HepG2 (cell line): ENCODE data around the gene DCAKD. TPM values are rescaled to one million over a fixed set of nuclear protein-coding genes. Genes with fewer than 3 reads are reported as not detected.

Experiments
- AGO1 ChIP-seq: fragments of 200-400 bp; formaldehyde crosslinking; IDR thresholded peaks from 2 replicates; pipeline ENCODE4 v1.6.1; 2017; ENCODE audit warnings: mild to moderate bottlenecking, low read depth, low read length, moderate library complexity; ENCODE audit not compliant: poor library complexity, severe bottlenecking
- ATM ChIP-seq: fragments of 450-650 bp; IDR thresholded peaks from 2 replicates; pipeline ENCODE4 v1.7.1; 2017; ENCODE audit warnings: mild to moderate bottlenecking, borderline replicate concordance
- ELF4 ChIP-seq: sonication (generic); formaldehyde crosslinking; IDR thresholded peaks from 2 replicates; pipeline ENCODE4 v1.5.0; 2020; ENCODE audit warnings: missing genetic modification reagents, mild to moderate bottlenecking, moderate library complexity, borderline replicate concordance
- ETV5 ChIP-seq: IDR thresholded peaks from 2 replicates; pipeline ENCODE4 v1.6.1; 2018; ENCODE audit warnings: missing biosample characterization, missing genetic modification reagents, inconsistent platforms, borderline replicate concordance
- GABPB1 ChIP-seq: IDR thresholded peaks from 2 replicates; pipeline ENCODE4 v1.6.1; 2016; ENCODE audit warnings: mild to moderate bottlenecking, missing genetic modification reagents, moderate library complexity, missing compliant biosample characterization
- IKZF4 ChIP-seq: sonication (generic); formaldehyde crosslinking; IDR thresholded peaks from 2 replicates; pipeline ENCODE4 v1.5.1; 2020; ENCODE audit warnings: borderline replicate concordance, mild to moderate bottlenecking, low read depth, missing genetic modification reagents; ENCODE audit errors: not compliant biosample characterization
- ONECUT2 ChIP-seq: sonication (generic); formaldehyde crosslinking; IDR thresholded peaks from 2 replicates; pipeline ENCODE4 v1.4.0; 2020; ENCODE audit warnings: missing genetic modification reagents
- POLR2AphosphoS5 ChIP-seq: IDR thresholded peaks from 2 replicates; pipeline ENCODE4 v1.6.1; 2012; ENCODE audit warnings: low read depth, low read length
- ZFP36L2 ChIP-seq: sonication (generic); formaldehyde crosslinking; IDR thresholded peaks from 2 replicates; pipeline ENCODE4 v1.4.0; 2020; ENCODE audit warnings: missing genetic modification reagents
- ZNF101 ChIP-seq: sonication (generic); formaldehyde crosslinking; IDR thresholded peaks from 2 replicates; pipeline ENCODE4 v1.4.0; 2020; ENCODE audit warnings: mild to moderate bottlenecking, low read depth, missing genetic modification reagents, borderline replicate concordance
- ZNF552 ChIP-seq: sonication (generic); formaldehyde crosslinking; IDR thresholded peaks from 2 replicates; pipeline ENCODE4 v1.9.0; 2022; ENCODE audit warnings: missing genetic modification reagents, mild to moderate bottlenecking, borderline replicate concordance
- ZNF678 ChIP-seq: sonication (generic); formaldehyde crosslinking; IDR thresholded peaks from 2 replicates; pipeline ENCODE4 v1.4.0; 2020; ENCODE audit warnings: mild to moderate bottlenecking, missing genetic modification reagents
- ZNF703 ChIP-seq: sonication (generic); formaldehyde crosslinking; IDR thresholded peaks from 2 replicates; pipeline ENCODE4 v1.5.1; 2020; ENCODE audit warnings: missing genetic modification reagents, mild to moderate bottlenecking, moderate library complexity, borderline replicate concordance
- ZNF75D ChIP-seq: sonication (generic); formaldehyde crosslinking; IDR thresholded peaks from 2 replicates; pipeline ENCODE4 v1.8.1; 2023; ENCODE audit warnings: missing genetic modification reagents, mild to moderate bottlenecking, borderline replicate concordance
- ZSCAN12 ChIP-seq: sonication (generic); formaldehyde crosslinking; IDR thresholded peaks from 2 replicates; pipeline ENCODE4 v1.9.0; 2021; ENCODE audit warnings: mild to moderate bottlenecking, missing genetic modification reagents
- polyA plus RNA-seq, 8 experiments: library from polyadenylated mRNA; depleted of rRNA in 3 of 8; stranded (reverse) in 7 of 8; unstranded in 1 of 8; fragments of >200 nt; fragmentation: Illumina TruSeq in 4 of 8; extraction: Trizol in 4 of 8; gene quantifications; 2 replicates each; pipeline versions ENCODE4 v1.2.1 to v1.2.3, GENCODE V29; 2011 to 2016; ENCODE audit warnings: low read depth in 4 of 8, missing spikeins in 1 of 8, mixed read lengths in 1 of 8; ENCODE audit not compliant: insufficient read depth in 1 of 8
- total RNA-seq, 5 experiments: library from RNA; depleted of rRNA; stranded (reverse); fragments of >200 nt; fragmentation: Illumina TruSeq; extraction: Trizol; gene quantifications; 2 replicates each; pipeline ENCODE4 v1.2.3, GENCODE V29; 2016; ENCODE audit warnings: low read depth in 1 of 5
- TF ChIP-seq, protein P1 (sequence below): sonication (generic); formaldehyde crosslinking; IDR thresholded peaks from 2 replicates; pipeline ENCODE4 v1.5.0; 2020; ENCODE audit warnings: missing genetic modification reagents, mild to moderate bottlenecking, borderline replicate concordance
- TF ChIP-seq, protein P2 (sequence below): sonication (generic); formaldehyde crosslinking; IDR thresholded peaks from 2 replicates; pipeline ENCODE4 v1.5.0; 2020; ENCODE audit warnings: missing genetic modification reagents
- TF ChIP-seq, protein P3 (sequence below): sonication (generic); formaldehyde crosslinking; IDR thresholded peaks from 2 replicates; pipeline ENCODE4 v1.4.0; 2020; ENCODE audit warnings: missing genetic modification reagents
- TF ChIP-seq, protein P4 (sequence below): fragments of 450-650 bp; IDR thresholded peaks from 2 replicates; pipeline ENCODE4 v1.6.1; 2016
- TF ChIP-seq, protein P5 (sequence below): sonication (generic); formaldehyde crosslinking; conservative IDR thresholded peaks from 2 replicates; pipeline ENCODE4 v1.4.0; 2020; ENCODE audit warnings: missing genetic modification reagents

The DCAKD gene
- total and polyA plus RNA-seq, 2 of the 13 experiments (the other 11 are each of a cell fraction or from before 2014, with no cell fraction given): 25.9 to 29.2 TPM

DNA sequence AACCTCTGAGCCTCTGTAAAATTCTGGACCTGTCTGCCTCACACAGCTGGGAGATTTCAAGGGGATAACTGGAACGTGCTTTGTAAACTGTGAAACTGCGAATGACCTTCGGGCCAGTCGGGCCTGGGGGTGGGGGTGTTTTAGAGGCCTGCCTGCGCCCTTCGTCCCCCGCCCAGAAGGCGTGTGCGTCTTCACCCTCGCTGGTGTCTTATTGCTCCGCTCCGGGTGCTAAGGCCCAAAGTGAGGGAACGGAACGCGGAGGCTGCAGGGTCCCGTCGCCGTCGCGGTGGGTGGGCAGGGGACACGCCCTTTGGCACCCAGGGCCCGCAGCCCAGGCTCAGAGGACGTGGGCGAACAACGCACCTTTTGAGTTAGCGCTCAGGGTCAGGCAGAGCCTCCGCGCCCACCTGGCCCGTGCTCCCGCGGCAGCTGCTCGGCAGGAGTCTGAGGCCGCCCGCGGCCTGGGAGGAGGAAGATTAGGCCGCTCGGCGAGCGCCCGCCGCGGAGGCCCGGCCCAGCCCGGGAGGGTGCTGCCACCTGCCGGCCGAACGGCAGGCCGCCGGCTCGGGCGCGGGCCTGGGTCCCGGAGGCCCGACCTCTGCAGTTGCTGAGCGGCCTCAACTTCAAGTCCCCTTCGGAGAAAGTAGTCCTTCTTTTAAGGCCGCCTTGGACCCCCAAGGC is 29.7 kb downstream of the DCAKD start (continued):
- TF ChIP-seq, protein P1, sequence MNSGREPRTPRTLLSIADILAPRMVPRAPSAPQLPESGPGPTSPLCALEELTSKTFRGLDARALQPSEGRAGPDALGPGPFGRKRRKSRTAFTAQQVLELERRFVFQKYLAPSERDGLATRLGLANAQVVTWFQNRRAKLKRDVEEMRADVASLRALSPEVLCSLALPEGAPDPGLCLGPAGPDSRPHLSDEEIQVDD: peak; percentile 83; the same call in 1 of the 2 replicates
- TF ChIP-seq GABPB1 (peak; percentile 76; the same call in 1 of the 2 replicates), ZNF75D (CRISPR knock-in tag) (no peak), POLR2AphosphoS5 (peak; percentile 31; the same call in 1 of the 2 replicates), ZNF678 (CRISPR knock-in tag) (no peak), ZNF552 (CRISPR knock-in tag) (peak; percentile 82; the same call in 1 of the 2 replicates), ZSCAN12 (no peak), ZFP36L2 (CRISPR knock-in tag) (no peak), ATM (no peak), AGO1 (peak; percentile 79), ETV5 (peak; percentile 16; the same call in 1 of the 2 replicates), ZNF703 (no peak), ELF4 (CRISPR knock-in tag) (no peak), ONECUT2 (CRISPR knock-in tag) (0 out of 2 replicates have a peak, but pooled peaks have one; percentile 19), ZNF101 (CRISPR knock-in tag) (no peak), IKZF4 (CRISPR knock-in tag) (no peak)
- TF ChIP-seq, protein P2, sequence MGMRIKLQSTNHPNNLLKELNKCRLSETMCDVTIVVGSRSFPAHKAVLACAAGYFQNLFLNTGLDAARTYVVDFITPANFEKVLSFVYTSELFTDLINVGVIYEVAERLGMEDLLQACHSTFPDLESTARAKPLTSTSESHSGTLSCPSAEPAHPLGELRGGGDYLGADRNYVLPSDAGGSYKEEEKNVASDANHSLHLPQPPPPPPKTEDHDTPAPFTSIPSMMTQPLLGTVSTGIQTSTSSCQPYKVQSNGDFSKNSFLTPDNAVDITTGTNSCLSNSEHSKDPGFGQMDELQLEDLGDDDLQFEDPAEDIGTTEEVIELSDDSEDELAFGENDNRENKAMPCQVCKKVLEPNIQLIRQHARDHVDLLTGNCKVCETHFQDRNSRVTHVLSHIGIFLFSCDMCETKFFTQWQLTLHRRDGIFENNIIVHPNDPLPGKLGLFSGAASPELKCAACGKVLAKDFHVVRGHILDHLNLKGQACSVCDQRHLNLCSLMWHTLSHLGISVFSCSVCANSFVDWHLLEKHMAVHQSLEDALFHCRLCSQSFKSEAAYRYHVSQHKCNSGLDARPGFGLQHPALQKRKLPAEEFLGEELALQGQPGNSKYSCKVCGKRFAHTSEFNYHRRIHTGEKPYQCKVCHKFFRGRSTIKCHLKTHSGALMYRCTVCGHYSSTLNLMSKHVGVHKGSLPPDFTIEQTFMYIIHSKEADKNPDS (CRISPR knock-in tag): peak; percentile 86; the same call in 1 of the 2 replicates
- TF ChIP-seq, protein P3, sequence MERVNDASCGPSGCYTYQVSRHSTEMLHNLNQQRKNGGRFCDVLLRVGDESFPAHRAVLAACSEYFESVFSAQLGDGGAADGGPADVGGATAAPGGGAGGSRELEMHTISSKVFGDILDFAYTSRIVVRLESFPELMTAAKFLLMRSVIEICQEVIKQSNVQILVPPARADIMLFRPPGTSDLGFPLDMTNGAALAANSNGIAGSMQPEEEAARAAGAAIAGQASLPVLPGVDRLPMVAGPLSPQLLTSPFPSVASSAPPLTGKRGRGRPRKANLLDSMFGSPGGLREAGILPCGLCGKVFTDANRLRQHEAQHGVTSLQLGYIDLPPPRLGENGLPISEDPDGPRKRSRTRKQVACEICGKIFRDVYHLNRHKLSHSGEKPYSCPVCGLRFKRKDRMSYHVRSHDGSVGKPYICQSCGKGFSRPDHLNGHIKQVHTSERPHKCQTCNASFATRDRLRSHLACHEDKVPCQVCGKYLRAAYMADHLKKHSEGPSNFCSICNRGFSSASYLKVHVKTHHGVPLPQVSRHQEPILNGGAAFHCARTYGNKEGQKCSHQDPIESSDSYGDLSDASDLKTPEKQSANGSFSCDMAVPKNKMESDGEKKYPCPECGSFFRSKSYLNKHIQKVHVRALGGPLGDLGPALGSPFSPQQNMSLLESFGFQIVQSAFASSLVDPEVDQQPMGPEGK (CRISPR knock-in tag): peak; percentile 89
- TF ChIP-seq, protein P4, sequence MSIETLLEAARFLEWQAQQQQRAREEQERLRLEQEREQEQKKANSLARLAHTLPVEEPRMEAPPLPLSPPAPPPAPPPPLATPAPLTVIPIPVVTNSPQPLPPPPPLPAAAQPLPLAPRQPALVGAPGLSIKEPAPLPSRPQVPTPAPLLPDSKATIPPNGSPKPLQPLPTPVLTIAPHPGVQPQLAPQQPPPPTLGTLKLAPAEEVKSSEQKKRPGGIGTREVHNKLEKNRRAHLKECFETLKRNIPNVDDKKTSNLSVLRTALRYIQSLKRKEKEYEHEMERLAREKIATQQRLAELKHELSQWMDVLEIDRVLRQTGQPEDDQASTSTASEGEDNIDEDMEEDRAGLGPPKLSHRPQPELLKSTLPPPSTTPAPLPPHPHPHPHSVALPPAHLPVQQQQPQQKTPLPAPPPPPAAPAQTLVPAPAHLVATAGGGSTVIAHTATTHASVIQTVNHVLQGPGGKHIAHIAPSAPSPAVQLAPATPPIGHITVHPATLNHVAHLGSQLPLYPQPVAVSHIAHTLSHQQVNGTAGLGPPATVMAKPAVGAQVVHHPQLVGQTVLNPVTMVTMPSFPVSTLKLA: no peak
- TF ChIP-seq, protein P5, sequence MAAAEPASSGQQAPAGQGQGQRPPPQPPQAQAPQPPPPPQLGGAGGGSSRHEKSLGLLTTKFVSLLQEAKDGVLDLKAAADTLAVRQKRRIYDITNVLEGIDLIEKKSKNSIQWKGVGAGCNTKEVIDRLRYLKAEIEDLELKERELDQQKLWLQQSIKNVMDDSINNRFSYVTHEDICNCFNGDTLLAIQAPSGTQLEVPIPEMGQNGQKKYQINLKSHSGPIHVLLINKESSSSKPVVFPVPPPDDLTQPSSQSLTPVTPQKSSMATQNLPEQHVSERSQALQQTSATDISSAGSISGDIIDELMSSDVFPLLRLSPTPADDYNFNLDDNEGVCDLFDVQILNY: no peak
